ENCODE data around the gene IMPA2.

Gene IMPA2

GRCh38 chr18:12013186-12013916 lies 32.0 kb downstream of the IMPA2 start:
- TF ChIP-seq CTCF (IDR thresholded peaks at IDR 0.05; ENCODE audit: low read depth, low read length, missing control alignments) = no peak

GRCh38 chr18:12014086-12014485 lies 32.8 kb downstream of the IMPA2 start:
- no peak for TF ChIP-seq CTCF (IDR thresholded peaks at IDR 0.05; ENCODE audit: low read depth, low read length, missing control alignments)
- no peak overlapping the region for H3K4me3 ChIP-seq (ENCODE audit: low read depth, low read length)
- in situ Hi-C loops (cut with HindIII; ENCODE audit: low sequenced_read_pairs) = loop anchor here (5.0 to 25.0 kb wide), 2 partner anchors 52 to 277 kb away; no protein-coding TSS in a partner anchor
- no peak for DNase-seq (ENCODE audit: low read depth)

More at GRCh38 chr18:12013186-12013916, 32.0 kb downstream of the IMPA2 start:
- in situ Hi-C loops (cut with HindIII; ENCODE audit: low sequenced_read_pairs) = loop anchor here (5.0 to 25.0 kb wide), 2 partner anchors 51 to 276 kb away; no protein-coding TSS in a partner anchor
- no peak for DNase-seq (ENCODE audit: low read depth)
- no peak overlapping the region for H3K4me3 ChIP-seq (ENCODE audit: low read depth, low read length)

- no peak overlapping the region for H3K4me3 ChIP-seq (ENCODE audit: low read depth, low read length)
- in situ Hi-C loops (cut with HindIII; ENCODE audit: low sequenced_read_pairs) = loop anchor here (5.0 to 25.0 kb wide), 2 partner anchors 52 to 277 kb away; no protein-coding TSS in a partner anchor
- no peak for TF ChIP-seq CTCF (IDR thresholded peaks at IDR 0.05; ENCODE audit: low read depth, low read length, missing control alignments)
- DNase-seq (ENCODE audit: low read depth) = no peak
Observed at GRCh38 chr18:12014521-12015415, 33.5 kb downstream of the IMPA2 start.

GRCh38 chr18:12015416-12016062 lies 34.2 kb downstream of the IMPA2 start:
- H3K4me3 ChIP-seq (ENCODE audit: low read depth, low read length) = no peak overlapping the region
- in situ Hi-C loops (cut with HindIII; ENCODE audit: low sequenced_read_pairs) = loop anchor here (25.0 kb wide), 1 partner anchor 278 kb away; no protein-coding TSS in a partner anchor
- DNase-seq (ENCODE audit: low read depth) = no peak
- TF ChIP-seq CTCF (IDR thresholded peaks at IDR 0.05; ENCODE audit: low read depth, low read length, missing control alignments) = no peak

GRCh38 chr18:12017081-12017480 lies 35.8 kb downstream of the IMPA2 start:
- TF ChIP-seq CTCF (IDR thresholded peaks at IDR 0.05; ENCODE audit: low read depth, low read length, missing control alignments) = no peak
- in situ Hi-C loops (cut with HindIII; ENCODE audit: low sequenced_read_pairs) = loop anchor here (25.0 kb wide), 1 partner anchor 280 kb away; no protein-coding TSS in a partner anchor
- no peak overlapping the region for H3K4me3 ChIP-seq (ENCODE audit: low read depth, low read length)
- DNase-seq (ENCODE audit: low read depth) = no peak

- no peak overlapping the region for H3K4me3 ChIP-seq (ENCODE audit: low read depth, low read length)
- no peak for TF ChIP-seq CTCF (IDR thresholded peaks at IDR 0.05; ENCODE audit: low read depth, low read length, missing control alignments)
- in situ Hi-C loops (cut with HindIII; ENCODE audit: low sequenced_read_pairs) = loop anchor here (25.0 kb wide), 1 partner anchor 282 kb away; no protein-coding TSS in a partner anchor
- DNase-seq (ENCODE audit: low read depth) = no peak
Observed at GRCh38 chr18:12018861-12019260, 37.6 kb downstream of the IMPA2 start.

Measured in astrocyte of the cerebellum (primary cell).